Ovary (tissue), 9 donors: ENCODE measurements around the gene TRIM65. TPM values are rescaled to one million over a fixed set of nuclear protein-coding genes. Genes with fewer than 3 reads are reported as not detected.
"Not testable (repeated sequence)": the region's sequence is repeated elsewhere in the genome, so short reads cannot be mapped to it uniquely, and the experiment has no call there.

Experiments
- DNase-seq, 5 donors: peaks; one replicate each; pipeline ENCODE4 v3.0.0-alpha.2; 2019 to 2020
- H3K27ac ChIP-seq, 2 donors: fragments of 200-600 bp; one replicate each; pipeline versions ENCODE4 v1.5.1 to v1.8.0; 2019 to 2022
- H3K27me3 ChIP-seq: fragments of 200-600 bp; one replicate; pipeline ENCODE4 v1.8.0; 2022
- H3K36me3 ChIP-seq: fragments of 200-600 bp; sonication (generic); one replicate; pipeline ENCODE4 v1.5.1; 2019
- H3K4me1 ChIP-seq: one replicate; pipeline ENCODE4 v1.8.1; 2013; ENCODE audit warnings: mild to moderate bottlenecking, moderate library complexity; ENCODE audit not compliant: insufficient read depth
- H3K4me3 ChIP-seq: fragments of 200-600 bp; sonication (generic); one replicate; pipeline ENCODE4 v1.5.1; 2017
- H3K9me3 ChIP-seq, 2 donors: fragments of 200-600 bp in 1 of 2; sonication (generic) in 1 of 2; one replicate each; pipeline versions ENCODE4 v1.5.1 to v1.8.1; 2013 to 2019; ENCODE audit warnings: mild to moderate bottlenecking in 1 of 2, moderate library complexity in 1 of 2
- EP300 ChIP-seq: sonication (generic); formaldehyde crosslinking; IDR thresholded peaks from one replicate; pipeline ENCODE4 v1.6.1; 2017; ENCODE audit warnings: antibody characterized with exemption
- POLR2A ChIP-seq: fragments of 450-650 bp; IDR thresholded peaks from one replicate; pipeline ENCODE4 v1.6.1; 2017; ENCODE audit warnings: antibody characterized with exemption, mild to moderate bottlenecking, moderate library complexity
- WGBS, 3 donors: extraction: QIAGEN DNeasy Blood & Tissue Kit in 1 of 3; methylation state at CpG; one replicate each; pipeline versions ENCODE4 v1.1.5 to v1.1.7; 2013 to 2017; 5-methylcytosine and 5-hydroxymethylcytosine counted together
- intact Hi-C, 4 donors: fragments of 100-400 bp; cut with DNase I; formaldehyde crosslinking; loops; one replicate each; pipeline versions ENCODE4 v1.11.0 to v1.15.1; 2022 to 2023
- polyA plus RNA-seq, 2 donors: library from polyadenylated mRNA; stranded (reverse); fragments of 200-250 nt in 1 of 2; fragments of 350-450 nt in 1 of 2; fragmentation: Illumina TruSeq in 1 of 2; extraction: RNeasy Lipid Tissue Mini Kit (QIAGEN cat#74804) in 1 of 2; gene quantifications; one replicate each; pipeline ENCODE4 v1.2.3, GENCODE V29; 2013 to 2014
- total RNA-seq, 7 donors: library from RNA; depleted of rRNA in 2 of 7; stranded (reverse); fragments of >200 nt in 2 of 7; fragmentation: NEBNext Ultra II Directional in 3 of 7; extraction: Animal tissue kit (Norgen Biotek cat#: 25700) in 3 of 7; gene quantifications; one replicate each; pipeline versions ENCODE4 v1.1.0 to v1.2.4, GENCODE V29; 2016 to 2023
- TF ChIP-seq, protein P1 (sequence below), 3 donors: fragments of 450-650 bp in 2 of 3; fragments of 200-600 bp in 1 of 3; IDR thresholded peaks; one replicate each; pipeline versions ENCODE4 v1.5.1 to v1.8.0; 2016 to 2022; ENCODE audit warnings: antibody characterized with exemption in 3 of 3, mild to moderate bottlenecking in 1 of 3
- donor health status: DM: no; HTN: no; CAD: no; lungs with moderate emphysema.
- donor health status: DM: no; HTN: no; CAD: no.
- donor health status: Bipolar disorder and iron deficiency.
- donor health status: DM: yes; HTN: yes; CAD: no.
- donor health status: DM: no; HTN: no; CAD: no.
- donor health status: DM: yes; HTN: yes; CAD: no.

TRIM65 gene
- total and polyA plus RNA-seq, 9 donors = 10.4 to 28.0 (median 24.1) TPM

DNA sequence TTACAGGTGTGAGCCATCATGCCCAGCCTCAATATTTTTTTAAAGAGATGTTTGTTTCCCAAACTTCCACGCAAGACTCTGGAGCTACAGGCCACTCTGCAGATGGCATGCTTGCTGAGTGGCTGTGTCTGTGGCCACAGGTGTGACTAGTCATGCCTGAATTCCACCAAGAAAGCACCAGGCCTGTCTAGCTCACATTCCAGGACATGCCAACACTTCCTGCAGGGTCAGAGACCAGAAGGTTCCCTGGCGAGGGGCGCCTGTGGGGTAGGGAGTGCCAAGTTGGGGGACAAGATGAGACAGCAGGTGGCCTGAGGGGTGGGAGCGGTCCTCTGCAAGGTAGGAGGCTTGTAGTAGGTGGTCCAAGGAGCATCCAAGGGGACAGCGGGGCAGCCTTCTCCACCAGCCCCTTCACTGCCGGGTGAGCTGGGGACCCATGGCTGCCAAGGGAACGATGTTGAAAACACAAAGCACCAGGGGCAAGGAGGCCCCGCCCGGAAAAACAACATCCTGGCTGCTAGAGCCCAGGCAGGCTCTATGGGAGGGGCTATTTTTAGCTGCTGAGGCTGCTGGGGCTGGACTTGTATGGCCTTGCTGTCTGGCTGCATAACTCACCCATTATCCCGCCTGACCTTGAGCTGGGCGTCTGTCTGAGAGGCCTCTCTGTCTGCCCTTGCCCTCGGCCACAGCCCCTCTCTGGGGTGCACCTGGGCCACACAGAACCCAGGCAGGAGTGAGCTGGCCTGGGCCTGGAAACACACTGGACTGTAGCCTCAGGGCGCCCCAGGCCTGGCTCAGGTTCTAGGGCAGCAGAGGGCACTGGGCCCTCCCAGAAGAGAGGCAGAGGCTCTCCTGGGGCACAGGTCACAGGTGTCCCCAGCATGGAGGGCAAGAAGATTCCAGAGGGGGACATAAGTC is 24.1 kb downstream of the TRIM65 start:
- H3K27me3 ChIP-seq = no peaks in the 10 kb centered on the region
- TF ChIP-seq EP300 (no peak), POLR2A (no peak)
- TF ChIP-seq, protein P1, sequence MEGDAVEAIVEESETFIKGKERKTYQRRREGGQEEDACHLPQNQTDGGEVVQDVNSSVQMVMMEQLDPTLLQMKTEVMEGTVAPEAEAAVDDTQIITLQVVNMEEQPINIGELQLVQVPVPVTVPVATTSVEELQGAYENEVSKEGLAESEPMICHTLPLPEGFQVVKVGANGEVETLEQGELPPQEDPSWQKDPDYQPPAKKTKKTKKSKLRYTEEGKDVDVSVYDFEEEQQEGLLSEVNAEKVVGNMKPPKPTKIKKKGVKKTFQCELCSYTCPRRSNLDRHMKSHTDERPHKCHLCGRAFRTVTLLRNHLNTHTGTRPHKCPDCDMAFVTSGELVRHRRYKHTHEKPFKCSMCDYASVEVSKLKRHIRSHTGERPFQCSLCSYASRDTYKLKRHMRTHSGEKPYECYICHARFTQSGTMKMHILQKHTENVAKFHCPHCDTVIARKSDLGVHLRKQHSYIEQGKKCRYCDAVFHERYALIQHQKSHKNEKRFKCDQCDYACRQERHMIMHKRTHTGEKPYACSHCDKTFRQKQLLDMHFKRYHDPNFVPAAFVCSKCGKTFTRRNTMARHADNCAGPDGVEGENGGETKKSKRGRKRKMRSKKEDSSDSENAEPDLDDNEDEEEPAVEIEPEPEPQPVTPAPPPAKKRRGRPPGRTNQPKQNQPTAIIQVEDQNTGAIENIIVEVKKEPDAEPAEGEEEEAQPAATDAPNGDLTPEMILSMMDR (IDR thresholded peaks at IDR 0.05) = no peak
- H3K4me3 ChIP-seq = no peak overlapping the region
- peak overlapping the region; percentile 47 to 73 for H3K27ac ChIP-seq
- peak; percentile 73 to 85 (median 75) for DNase-seq
- no peaks in the 10 kb centered on the region for H3K9me3 ChIP-seq
- 23 to 30% (median 26%) methylated on average over 13 of the region's 13 CpGs for WGBS, 3 donors
- peaks cover 27% of the 10 kb centered on the region for H3K4me1 ChIP-seq
- H3K36me3 ChIP-seq = no peaks in the 10 kb centered on the region
- intact Hi-C loops = loop anchor here in 1 of 4 donors (10.0 kb wide), 1 partner anchor 98 kb away; a partner anchor contains a TSS

DNA sequence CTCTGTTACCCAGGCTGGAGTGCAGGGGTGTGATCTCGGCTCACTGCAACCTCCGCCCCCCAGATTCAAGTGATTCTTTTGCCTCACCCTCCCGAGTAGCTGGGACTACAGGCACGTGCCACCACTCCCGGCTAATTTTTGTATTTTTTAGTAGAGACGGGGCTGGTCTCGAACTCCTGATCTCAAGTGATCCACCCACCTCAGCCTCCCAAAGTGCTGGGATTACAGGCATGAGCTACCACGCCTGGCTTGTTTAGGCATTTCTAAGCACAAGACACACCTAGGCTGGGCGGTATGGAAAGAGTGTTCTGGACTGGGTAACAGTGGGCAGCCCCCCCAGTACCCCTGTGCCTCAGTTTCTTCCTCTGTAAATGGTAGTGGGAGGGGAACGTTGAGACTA is 26.5 kb downstream of the TRIM65 start:
- WGBS, 3 donors = 46 to 68% (median 61%) methylated on average over 10 of the region's 10 CpGs
- H3K27me3 ChIP-seq, H3K4me3 ChIP-seq, DNase-seq, H3K36me3 ChIP-seq, H3K9me3 ChIP-seq: not testable (repeated sequence)
- Histone ChIP-seq H3K27ac (peak overlapping the region; percentile 43 to 71), H3K4me1 (peaks cover 12% of the 10 kb centered on the region)
- intact Hi-C loops = loop anchor here in 1 of 4 donors (10.0 kb wide), 1 partner anchor 95 kb away; a partner anchor contains a TSS

DNA sequence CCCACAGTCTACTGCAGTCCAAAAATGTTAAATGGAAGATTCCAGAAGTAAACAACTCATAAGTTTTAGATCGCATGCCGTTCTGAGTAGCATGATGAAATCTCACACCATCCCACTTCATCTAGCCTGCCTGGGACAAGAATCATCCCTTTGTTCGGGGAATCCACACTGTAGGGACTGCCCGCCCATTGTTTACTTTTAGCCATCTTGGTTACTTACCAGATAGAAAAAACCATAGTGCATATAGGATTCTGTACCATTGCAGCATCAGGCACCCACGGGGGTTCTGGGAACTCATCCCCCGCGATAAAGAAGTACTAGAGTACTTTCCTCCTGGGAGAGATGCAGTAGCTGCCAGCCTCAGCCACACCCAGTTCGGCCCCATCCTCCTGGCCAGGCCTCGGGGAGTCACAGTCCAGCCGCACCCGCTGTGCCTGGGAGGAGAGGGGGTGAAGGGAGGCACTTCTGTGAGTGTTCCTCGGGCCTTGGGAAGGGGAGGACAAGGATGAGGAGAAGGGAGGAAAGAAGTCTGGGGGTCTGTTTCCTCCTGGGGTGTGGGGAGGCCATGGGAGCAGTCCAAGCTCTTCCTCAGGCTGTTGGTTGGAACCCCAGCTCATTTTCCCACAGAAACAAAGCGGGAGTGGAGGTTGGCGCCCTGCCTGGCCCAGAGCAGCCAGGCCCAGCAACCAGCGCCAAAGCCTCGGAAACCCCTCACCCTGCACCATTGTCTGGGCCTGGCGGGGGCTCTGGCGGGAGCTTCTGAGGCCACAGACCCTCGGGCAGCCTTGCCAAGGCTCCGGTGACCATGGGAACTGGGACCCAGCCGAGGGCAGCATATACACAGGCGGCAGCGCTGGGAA is 27.2 kb downstream of the TRIM65 start:
- Histone ChIP-seq H3K4me1 (peaks cover 12% of the 10 kb centered on the region), H3K27ac (peak overlapping the region; percentile 43 to 71), H3K9me3 (no peaks in the 10 kb centered on the region), H3K36me3 (no peaks in the 10 kb centered on the region), H3K27me3 (no peaks in the 10 kb centered on the region), H3K4me3 (no peak overlapping the region)
- intact Hi-C loops = loop anchor here in 1 of 4 donors (10.0 kb wide), 1 partner anchor 95 kb away; a partner anchor contains a TSS
- DNase-seq = peak in 2 of 5 donors; percentile 62 to 71
- WGBS, 3 donors = 23 to 33% (median 27%) methylated on average over 23 of the region's 23 CpGs
- TF ChIP-seq, protein P1 (IDR thresholded peaks at IDR 0.05) = no peak
- TF ChIP-seq POLR2A (no peak), EP300 (no peak)

DNA sequence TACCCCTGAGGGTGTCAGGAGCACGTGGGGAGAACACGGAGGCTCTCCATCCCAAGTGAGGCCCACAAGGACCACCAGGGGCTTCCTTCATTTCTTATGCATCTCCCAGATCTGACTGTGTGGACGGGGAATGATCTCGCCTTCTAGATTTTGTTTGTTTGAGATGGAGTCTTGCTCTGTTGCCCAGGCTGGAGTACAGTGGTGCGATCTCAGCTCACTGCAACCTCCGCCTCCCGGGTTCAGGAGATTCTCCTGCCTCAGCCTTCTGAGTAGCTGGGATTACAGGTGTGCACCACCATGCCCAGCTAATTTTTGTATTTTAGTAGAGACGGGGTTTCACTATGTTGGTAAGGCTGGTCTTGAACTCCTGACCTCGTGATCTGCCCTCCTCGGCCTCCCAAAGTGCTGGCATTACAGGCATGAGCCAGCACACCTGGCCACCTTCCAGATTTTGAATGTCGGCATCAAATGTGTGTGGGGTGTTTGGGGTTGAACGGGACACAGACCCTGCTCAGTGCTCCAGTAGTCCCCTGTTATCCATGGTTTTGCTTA is 27.9 kb downstream of the TRIM65 start:
- intact Hi-C loops, H3K36me3 ChIP-seq, H3K4me3 ChIP-seq, H3K9me3 ChIP-seq, H3K27me3 ChIP-seq, DNase-seq: not testable (repeated sequence)
- Histone ChIP-seq H3K4me1 (peaks cover 12% of the 10 kb centered on the region), H3K27ac (peak overlapping the region in 1 of 2 donors; percentile 43)
- WGBS, 3 donors = 72 to 84% (median 79%) methylated on average over 12 of the region's 12 CpGs

DNA sequence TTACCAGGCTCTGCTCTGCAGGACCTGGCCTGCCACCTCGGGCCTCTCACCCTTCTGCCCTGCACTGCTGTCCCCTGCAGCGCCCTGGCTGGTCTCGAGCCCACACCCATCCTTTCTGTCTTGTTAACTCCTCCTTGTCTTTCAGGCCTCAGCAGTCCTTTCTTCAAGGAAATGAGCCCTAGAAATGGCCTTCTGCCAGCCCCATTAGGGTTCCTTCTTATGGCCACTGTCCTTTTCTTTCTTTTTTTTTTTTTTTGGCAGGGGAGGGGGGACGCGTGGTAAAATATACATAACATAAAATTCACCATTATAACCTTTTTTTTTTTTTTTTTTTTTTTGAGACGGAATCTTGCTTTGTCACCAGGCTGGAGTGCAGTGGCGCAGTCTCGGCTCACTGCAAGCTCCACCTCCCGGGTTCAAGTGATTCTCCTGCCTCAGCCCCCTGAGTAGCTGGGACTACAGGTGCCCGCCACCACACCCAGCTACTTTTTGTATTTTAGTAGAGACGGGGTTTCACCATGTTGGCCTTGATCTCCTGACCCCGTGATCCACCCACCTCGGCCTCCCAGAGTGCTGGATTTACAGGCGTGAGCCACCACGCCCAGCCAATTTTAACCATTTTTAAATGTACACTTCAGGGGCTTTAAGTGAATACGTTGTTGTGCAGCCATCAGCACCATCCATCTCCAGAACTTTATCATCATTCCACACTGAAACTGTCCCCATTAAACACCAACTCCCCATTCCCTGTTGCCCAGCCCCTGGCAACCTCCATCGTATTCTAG is 31.2 kb downstream of the TRIM65 start:
- H3K27me3 ChIP-seq, DNase-seq, H3K36me3 ChIP-seq, H3K4me3 ChIP-seq, intact Hi-C loops, H3K9me3 ChIP-seq, H3K4me1 ChIP-seq: not testable (repeated sequence)
- 69 to 76% (median 72%) methylated on average over 17 of the region's 17 CpGs for WGBS, 3 donors
- peak overlapping the region in 1 of 2 donors; percentile 14 for H3K27ac ChIP-seq

DNA sequence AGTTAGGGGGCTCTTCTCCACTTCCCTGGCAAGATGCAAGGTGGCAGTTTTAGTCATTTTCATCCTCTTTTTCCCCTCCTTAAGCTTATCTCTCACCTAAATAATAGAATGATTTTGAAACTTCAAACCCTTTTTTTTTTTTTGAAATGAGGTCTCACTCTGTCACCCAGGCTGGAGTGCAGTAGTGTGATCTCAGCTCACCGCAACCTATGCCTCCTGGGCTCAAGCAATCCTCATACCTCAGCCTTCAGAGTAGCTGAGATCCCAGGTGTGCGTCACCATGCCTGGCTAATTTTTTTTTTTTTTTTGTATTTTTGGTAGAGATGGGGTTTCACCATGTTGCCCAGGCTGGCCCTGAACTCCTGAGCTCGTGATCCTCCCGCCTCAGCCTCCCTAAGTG is 31.9 kb downstream of the TRIM65 start:
- H3K27ac ChIP-seq = peak overlapping the region in 1 of 2 donors; percentile 14
- H3K4me3 ChIP-seq, H3K36me3 ChIP-seq, intact Hi-C loops, DNase-seq, H3K27me3 ChIP-seq, H3K9me3 ChIP-seq, H3K4me1 ChIP-seq: not testable (repeated sequence)
- WGBS, 3 donors = 51 to 62% (median 58%) methylated on average over 4 of the region's 4 CpGs
